ENCODE results near the gene SLITRK4. TPM values are rescaled to one million over a fixed set of nuclear protein-coding genes. Genes with fewer than 3 reads are reported as not detected.
A peak's percentile ranks its signal among the peaks of the same experiment; 100 is the strongest.

The SLITRK4 gene
- polyA plus RNA-seq, 1 donor (not counting 4 experiments of a cell fraction or from before 2014, with no cell fraction given) = not detected

DNA sequence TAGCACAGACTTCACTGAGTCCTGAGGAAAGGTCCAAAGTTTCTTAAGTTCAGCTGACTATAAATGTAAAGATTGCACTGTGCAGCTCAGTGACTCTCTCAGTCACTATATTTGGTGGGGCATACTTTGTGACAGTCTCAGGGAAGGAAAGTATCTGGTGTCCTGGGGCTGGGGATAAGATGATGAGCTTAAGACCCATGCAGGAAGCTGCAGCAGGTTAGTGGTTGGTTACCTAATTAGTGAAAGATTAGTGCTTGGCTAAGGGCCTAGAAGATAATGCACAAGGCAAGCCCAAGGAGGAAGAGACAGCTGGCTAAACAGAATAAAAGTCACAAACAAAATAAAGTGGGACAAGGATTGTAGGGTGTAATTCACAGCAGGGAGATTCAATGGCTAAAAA lies 25.4 kb upstream of the SLITRK4 start:
- Histone ChIP-seq H3K79me2 (ENCODE audit: control insufficient read depth, insufficient read depth, low read length) (no peaks in the 10 kb centered on the region), H2AFZ (ENCODE audit: control insufficient read depth, low read length) (no peak overlapping the region), H3K36me3 (ENCODE audit: control insufficient read depth in 2 of 2, extremely low read depth in 1 of 2, insufficient read depth in 2 of 2, low read length in 2 of 2) (no peaks in the 10 kb centered on the region), H3K4me1 (ENCODE audit: control insufficient read depth, extremely low read depth, insufficient read depth, low read length) (no peaks in the 10 kb centered on the region), H3K27me3 (ENCODE audit: control insufficient read depth, extremely low read depth, insufficient read depth, low read length) (no peaks in the 10 kb centered on the region), H3K4me3 (ENCODE audit: control insufficient read depth in 2 of 3, extremely low read depth in 1 of 3, insufficient read depth in 2 of 3, low read depth in 1 of 3, low read length in 3 of 3) (no peak overlapping the region), H3K9me3 (ENCODE audit: control insufficient read depth, low read depth, low read length) (no peaks in the 10 kb centered on the region), H3K9me1 (ENCODE audit: control insufficient read depth, extremely low read depth, insufficient read depth, low read length) (no peaks in the 10 kb centered on the region), H3K9ac (ENCODE audit: control insufficient read depth, extremely low read depth, insufficient read depth, low read length) (no peak overlapping the region), H3K4me2 (ENCODE audit: control insufficient read depth, extremely low read depth, insufficient read depth, low read depth, low read length) (no peak overlapping the region), H4K20me1 (ENCODE audit: control insufficient read depth, extremely low read depth, insufficient read depth, low read length) (no peaks in the 10 kb centered on the region), H3K27ac (ENCODE audit: control insufficient read depth, insufficient read depth, low read length) (no peak overlapping the region)
- FAIRE-seq (no peak), DNase-seq (ENCODE audit: low read depth, low spot score) (no peak)
- no peak for TF ChIP-seq EZH2 (IDR thresholded peaks at IDR 0.05; ENCODE audit: low read length)
- TF ChIP-seq, protein P1, sequence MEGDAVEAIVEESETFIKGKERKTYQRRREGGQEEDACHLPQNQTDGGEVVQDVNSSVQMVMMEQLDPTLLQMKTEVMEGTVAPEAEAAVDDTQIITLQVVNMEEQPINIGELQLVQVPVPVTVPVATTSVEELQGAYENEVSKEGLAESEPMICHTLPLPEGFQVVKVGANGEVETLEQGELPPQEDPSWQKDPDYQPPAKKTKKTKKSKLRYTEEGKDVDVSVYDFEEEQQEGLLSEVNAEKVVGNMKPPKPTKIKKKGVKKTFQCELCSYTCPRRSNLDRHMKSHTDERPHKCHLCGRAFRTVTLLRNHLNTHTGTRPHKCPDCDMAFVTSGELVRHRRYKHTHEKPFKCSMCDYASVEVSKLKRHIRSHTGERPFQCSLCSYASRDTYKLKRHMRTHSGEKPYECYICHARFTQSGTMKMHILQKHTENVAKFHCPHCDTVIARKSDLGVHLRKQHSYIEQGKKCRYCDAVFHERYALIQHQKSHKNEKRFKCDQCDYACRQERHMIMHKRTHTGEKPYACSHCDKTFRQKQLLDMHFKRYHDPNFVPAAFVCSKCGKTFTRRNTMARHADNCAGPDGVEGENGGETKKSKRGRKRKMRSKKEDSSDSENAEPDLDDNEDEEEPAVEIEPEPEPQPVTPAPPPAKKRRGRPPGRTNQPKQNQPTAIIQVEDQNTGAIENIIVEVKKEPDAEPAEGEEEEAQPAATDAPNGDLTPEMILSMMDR (optimal IDR thresholded peaks at IDR 0.05 in 1 of 3, IDR thresholded peaks at IDR 0.05 in 1 of 3, conservative IDR thresholded peaks at IDR 0.05 in 1 of 3; ENCODE audit: extremely low read depth in 1 of 3, insufficient read depth in 2 of 3, low read length in 3 of 3) = no peak
- dilution Hi-C loops (cut with MboI; ENCODE audit: extremely low pct_ligation_motif_present, low sequenced_read_pairs) = no loop called here

DNA sequence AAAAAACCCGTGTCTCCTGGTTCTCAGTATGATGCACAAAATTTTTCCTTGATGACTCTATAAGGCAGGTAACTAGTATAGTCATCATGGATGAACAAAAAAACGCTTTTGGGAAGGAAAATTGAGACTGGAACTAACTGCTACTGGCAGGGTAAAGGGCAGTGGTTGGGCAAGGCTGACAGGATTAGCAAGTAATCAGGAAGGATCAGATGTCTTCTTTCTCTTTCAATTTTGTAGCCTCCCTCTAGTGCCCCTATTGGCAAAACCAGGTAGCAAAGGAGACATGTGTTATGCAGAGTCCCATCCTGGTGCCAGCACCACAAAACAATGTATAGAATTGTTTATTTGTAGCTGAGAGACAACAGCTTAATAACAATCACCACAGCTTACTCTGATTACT lies 12.8 kb upstream of the SLITRK4 start:
- Histone ChIP-seq H2AFZ (ENCODE audit: control insufficient read depth, low read length) (no peak overlapping the region), H3K79me2 (ENCODE audit: control insufficient read depth, insufficient read depth, low read length) (no peaks in the 10 kb centered on the region), H3K9me3 (ENCODE audit: control insufficient read depth, low read depth, low read length) (no peaks in the 10 kb centered on the region), H3K4me1 (ENCODE audit: control insufficient read depth, extremely low read depth, insufficient read depth, low read length) (no peaks in the 10 kb centered on the region), H3K9me1 (ENCODE audit: control insufficient read depth, extremely low read depth, insufficient read depth, low read length) (no peaks in the 10 kb centered on the region), H3K4me3 (ENCODE audit: control insufficient read depth in 2 of 3, extremely low read depth in 1 of 3, insufficient read depth in 2 of 3, low read depth in 1 of 3, low read length in 3 of 3) (no peak overlapping the region), H3K4me2 (ENCODE audit: control insufficient read depth, extremely low read depth, insufficient read depth, low read depth, low read length) (no peak overlapping the region), H3K27me3 (ENCODE audit: control insufficient read depth, extremely low read depth, insufficient read depth, low read length) (no peaks in the 10 kb centered on the region), H3K9ac (ENCODE audit: control insufficient read depth, extremely low read depth, insufficient read depth, low read length) (no peak overlapping the region), H3K27ac (ENCODE audit: control insufficient read depth, insufficient read depth, low read length) (no peak overlapping the region), H4K20me1 (ENCODE audit: control insufficient read depth, extremely low read depth, insufficient read depth, low read length) (no peaks in the 10 kb centered on the region), H3K36me3 (ENCODE audit: control insufficient read depth in 2 of 2, extremely low read depth in 1 of 2, insufficient read depth in 2 of 2, low read length in 2 of 2) (no peaks in the 10 kb centered on the region)
- dilution Hi-C loops (cut with MboI; ENCODE audit: extremely low pct_ligation_motif_present, low sequenced_read_pairs) = no loop called here
- FAIRE-seq = no peak
- no peak for DNase-seq (ENCODE audit: low read depth, low spot score)
- TF ChIP-seq, protein P1 (optimal IDR thresholded peaks at IDR 0.05 in 1 of 3, IDR thresholded peaks at IDR 0.05 in 1 of 3, conservative IDR thresholded peaks at IDR 0.05 in 1 of 3; ENCODE audit: extremely low read depth in 1 of 3, insufficient read depth in 2 of 3, low read length in 3 of 3) = peak in 2 of 3 experiments; percentile 17 to 35
- TF ChIP-seq EZH2 (IDR thresholded peaks at IDR 0.05; ENCODE audit: low read length) = no peak

All from keratinocyte (primary cell).